GM12892 (cell line): ENCODE data around the gene EPB41L4A.

Experiments used
- POLR2A ChIP-seq: IDR thresholded peaks from 2 replicates; pipeline ENCODE4 v1.6.1; 2011; ENCODE audit warnings: low read depth, low read length, control low read depth
- POLR2AphosphoS5 ChIP-seq: IDR thresholded peaks from 2 replicates; pipeline ENCODE4 v1.6.1; 2011; ENCODE audit warnings: low read depth, low read length, control low read depth
- TAF1 ChIP-seq: IDR thresholded peaks from 2 replicates; pipeline ENCODE4 v1.6.1; 2011; ENCODE audit warnings: low read depth, mild to moderate bottlenecking, control low read depth, low read length, borderline replicate concordance

DNA sequence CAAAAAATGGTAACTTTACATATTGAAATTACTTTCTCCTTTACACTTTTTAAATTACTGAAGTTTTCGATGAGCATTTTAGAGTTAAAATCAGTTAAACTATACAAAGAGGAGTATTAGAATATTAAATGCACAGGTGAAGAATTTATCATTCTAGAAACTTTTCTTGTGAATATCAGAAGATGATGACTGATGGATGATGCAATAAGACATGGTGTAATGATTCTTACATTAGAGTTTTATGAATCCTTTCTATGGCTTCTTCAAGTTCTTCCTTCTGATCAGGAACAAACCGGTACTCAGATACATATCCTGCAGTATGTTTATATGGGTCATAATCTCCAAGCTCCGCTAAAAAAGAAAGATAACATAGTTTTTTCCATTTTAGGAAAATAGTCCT is 154.4 kb downstream of the EPB41L4A start:
- no peak for TF ChIP-seq TAF1
- TF ChIP-seq POLR2A, result no peak
- TF ChIP-seq POLR2AphosphoS5, result no peak
